MM.1S (cell line): ENCODE measurements around the gene INTS11.

Source experiments
- EZH2 ChIP-seq: fragments of 300-600 bp; sonication (generic); optimal IDR thresholded peaks from 2 replicates; pipeline ENCODE3; 2017; ENCODE audit warnings: low read depth, mild to moderate bottlenecking, antibody characterized with exemption, low read length, mixed read lengths
- EZH2phosphoT487 ChIP-seq: fragments of 300-600 bp; sonication (generic); IDR thresholded peaks from 2 replicates; pipeline ENCODE4 v1.6.1; 2018; ENCODE audit warnings: antibody characterized with exemption, low read length
- TF ChIP-seq, protein P1 (sequence below): fragments of 300-600 bp; sonication (generic); IDR thresholded peaks from 2 replicates; pipeline ENCODE4 v1.5.1; 2016; ENCODE audit warnings: antibody characterized with exemption, low read length, mixed read lengths

DNA sequence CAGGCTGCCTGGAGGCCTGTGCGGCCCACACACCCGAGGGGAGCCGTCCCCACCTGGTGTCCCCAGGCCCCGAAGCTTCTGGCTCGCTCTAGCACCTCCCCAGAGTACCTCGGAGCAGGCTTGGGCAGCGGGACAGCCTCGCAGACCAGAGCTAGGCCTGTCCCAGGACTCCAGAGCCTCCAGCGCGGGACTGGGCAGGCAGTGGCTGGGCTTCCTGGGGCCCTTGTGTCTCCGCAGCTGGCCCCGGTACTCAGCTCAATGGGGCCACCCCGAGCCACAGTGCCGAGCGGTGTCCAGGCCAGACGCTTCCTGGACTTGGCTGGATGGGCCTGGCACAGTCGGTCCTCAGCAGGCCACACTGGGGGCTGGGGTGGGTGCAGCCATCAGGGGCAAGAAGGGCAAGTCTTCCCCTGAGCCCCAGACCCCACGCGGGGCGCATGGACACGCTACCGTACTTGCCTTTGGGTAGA lies 39.3 kb downstream of the INTS11 start:
- TF ChIP-seq, protein P1, sequence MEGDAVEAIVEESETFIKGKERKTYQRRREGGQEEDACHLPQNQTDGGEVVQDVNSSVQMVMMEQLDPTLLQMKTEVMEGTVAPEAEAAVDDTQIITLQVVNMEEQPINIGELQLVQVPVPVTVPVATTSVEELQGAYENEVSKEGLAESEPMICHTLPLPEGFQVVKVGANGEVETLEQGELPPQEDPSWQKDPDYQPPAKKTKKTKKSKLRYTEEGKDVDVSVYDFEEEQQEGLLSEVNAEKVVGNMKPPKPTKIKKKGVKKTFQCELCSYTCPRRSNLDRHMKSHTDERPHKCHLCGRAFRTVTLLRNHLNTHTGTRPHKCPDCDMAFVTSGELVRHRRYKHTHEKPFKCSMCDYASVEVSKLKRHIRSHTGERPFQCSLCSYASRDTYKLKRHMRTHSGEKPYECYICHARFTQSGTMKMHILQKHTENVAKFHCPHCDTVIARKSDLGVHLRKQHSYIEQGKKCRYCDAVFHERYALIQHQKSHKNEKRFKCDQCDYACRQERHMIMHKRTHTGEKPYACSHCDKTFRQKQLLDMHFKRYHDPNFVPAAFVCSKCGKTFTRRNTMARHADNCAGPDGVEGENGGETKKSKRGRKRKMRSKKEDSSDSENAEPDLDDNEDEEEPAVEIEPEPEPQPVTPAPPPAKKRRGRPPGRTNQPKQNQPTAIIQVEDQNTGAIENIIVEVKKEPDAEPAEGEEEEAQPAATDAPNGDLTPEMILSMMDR: no peak
- TF ChIP-seq EZH2phosphoT487: no peak
- TF ChIP-seq EZH2: no peak
